K562 (cell line): Measurements from ENCODE around the gene SRRT. TPM values are rescaled to one million over a fixed set of nuclear protein-coding genes. Genes with fewer than 3 reads are reported as not detected.
A peak's percentile ranks its signal among the peaks of the same experiment; 100 is the strongest.

ENCODE experiments used
- ATAC-seq: fragments of 200-7000 bp; cut with Tn5 transposase; 3 replicates; pipeline ENCODE4 v1.9.1; 2020; ENCODE audit warnings: moderate library complexity
- BruUV-seq: library from RNA; stranded (reverse); fragments of 400-500 nt; replicated peaks from 2 replicates; lab custom pipeline; 2021; lab: Mats Ljungman, UMichigan
- CTCF ChIA-PET: fragments of 300-600 bp; formaldehyde crosslinking; extraction: SDS; loops from one replicate; lab custom pipeline; 2021; ENCODE audit warnings: low intra/inter-chr PET ratio; lab: Yijun Ruan, JAX
- POLR2A ChIA-PET: fragments of 300-600, 350-650 bp; sonication (Branson Sonifier 250); formaldehyde crosslinking; extraction: SDS; loops from one replicate; lab custom pipeline; 2021; ENCODE audit warnings: antibody characterized with exemption, inconsistent platforms; lab: Yijun Ruan, JAX
- DNase-seq, 4 experiments: peaks; one replicate each; pipeline versions ENCODE4 v3.0.0 to v3.0.0-alpha.2; 2011 to 2018; ENCODE audit warnings: low spot score in 3 of 4, mixed read lengths in 3 of 4; ENCODE audit errors: extremely low read depth in 1 of 4
- FAIRE-seq: peaks from 2 replicates; lab custom pipeline; 2011; peaks lifted over from hg19 to GRCh38; lab: Jason Lieb, UNC
- H2AFZ ChIP-seq: 2 replicates; pipeline ENCODE4 v1.6.0; 2011; ENCODE audit warnings: low read depth, low read length, control low read depth, inconsistent platforms
- H3K27ac ChIP-seq: fragments of 200-600 bp; 3 replicates; pipeline ENCODE4 v1.8.0; 2011; ENCODE audit warnings: low read depth, mild to moderate bottlenecking, control low read depth, inconsistent platforms, low read length, moderate library complexity, mixed read lengths; ENCODE audit errors: extremely low read depth
- H3K27me3 ChIP-seq, 2 experiments: fragments of 300-600 bp in 1 of 2; 2 replicates in 1 of 2; 3 replicates in 1 of 2; pipeline versions ENCODE4 v1.6.0 to v1.8.0; 2011; ENCODE audit warnings: inconsistent platforms in 2 of 2, low read length in 2 of 2, mild to moderate bottlenecking in 1 of 2, mixed read lengths in 1 of 2, moderate library complexity in 1 of 2; ENCODE audit not compliant: control insufficient read depth in 2 of 2, insufficient read depth in 2 of 2
- H3K36me3 ChIP-seq: fragments of 300-600 bp; 3 replicates; pipeline ENCODE4 v1.8.0; 2011; ENCODE audit warnings: mild to moderate bottlenecking, low read length, inconsistent platforms; ENCODE audit not compliant: control insufficient read depth, insufficient read depth
- H3K4me1 ChIP-seq, 2 experiments: fragments of 200-600 bp in 1 of 2; replicated peaks in 1 of 2; 2 replicates in 1 of 2; 3 replicates in 1 of 2; pipeline versions ENCODE4 v1.5.1 to v1.8.0; 2011; ENCODE audit warnings: inconsistent platforms in 2 of 2, low read length in 2 of 2, mild to moderate bottlenecking in 1 of 2, mixed read lengths in 1 of 2, moderate library complexity in 1 of 2; ENCODE audit not compliant: control insufficient read depth in 2 of 2, insufficient read depth in 2 of 2
- H3K4me2 ChIP-seq: 2 replicates; pipeline ENCODE4 v1.6.1; 2011; ENCODE audit warnings: low read length, control low read depth, inconsistent platforms, mixed read lengths; ENCODE audit not compliant: insufficient read depth
- H3K4me3 ChIP-seq: fragments of 200-600 bp; sonication (generic), shearing (Covaris generic); 2 replicates; pipeline ENCODE4 v1.5.1; 2016; ENCODE audit warnings: control low read depth, inconsistent platforms
- H3K79me2 ChIP-seq: fragments of 200-600 bp; 3 replicates; pipeline ENCODE4 v1.8.0; 2011; ENCODE audit warnings: low read length, inconsistent platforms; ENCODE audit not compliant: control insufficient read depth, insufficient read depth
- H3K9ac ChIP-seq, 2 experiments: 2 replicates each; pipeline versions ENCODE4 v1.6.0 to v1.6.1; 2011; ENCODE audit warnings: low read depth in 2 of 2, low read length in 2 of 2, control low read depth in 1 of 2, inconsistent platforms in 1 of 2, mild to moderate bottlenecking in 1 of 2, mixed read lengths in 1 of 2; ENCODE audit not compliant: insufficient read depth in 1 of 2
- H3K9me1 ChIP-seq: one replicate; pipeline ENCODE4 v1.6.0; 2011; ENCODE audit warnings: inconsistent platforms, mild to moderate bottlenecking, low read length, moderate library complexity; ENCODE audit not compliant: control insufficient read depth, insufficient read depth
- H3K9me3 ChIP-seq: replicated peaks from 2 replicates; pipeline ENCODE4 v1.5.1; 2011; ENCODE audit warnings: low read depth, low read length, inconsistent platforms; ENCODE audit not compliant: control insufficient read depth, insufficient read depth
- H4K20me1 ChIP-seq: replicated peaks from 2 replicates; pipeline ENCODE4 v1.6.1; 2011; ENCODE audit warnings: low read length, inconsistent platforms, mixed read lengths; ENCODE audit not compliant: control insufficient read depth, insufficient read depth
- BCOR ChIP-seq: fragments of 450-650 bp; IDR thresholded peaks from 2 replicates; pipeline ENCODE4 v1.6.1; 2016
- ETV5 ChIP-seq: sonication (generic); formaldehyde crosslinking; IDR thresholded peaks from 2 replicates; pipeline ENCODE4 v1.4.0; 2020; ENCODE audit warnings: low read depth, mild to moderate bottlenecking, missing genetic modification reagents
- KAT2B ChIP-seq: IDR thresholded peaks from one replicate; pipeline ENCODE4 v1.6.1; 2012; ENCODE audit warnings: low read depth, mild to moderate bottlenecking, control low read depth, inconsistent platforms, low read length, moderate library complexity
- MAFK ChIP-seq: IDR thresholded peaks from 2 replicates; pipeline ENCODE4 v1.6.1; 2011; ENCODE audit warnings: low read length, improper control_type of control experiment
- MXI1 ChIP-seq: IDR thresholded peaks from 2 replicates; pipeline ENCODE4 v1.6.1; 2011; ENCODE audit warnings: low read depth, mild to moderate bottlenecking, improper control_type of control experiment, low read length
- NR2C2 ChIP-seq, 2 experiments: fragments of 200-800 bp in 1 of 2; sonication (Bioruptor generic) in 1 of 2; sonication (generic) in 1 of 2; formaldehyde crosslinking in 1 of 2; IDR thresholded peaks; 2 replicates each; pipeline versions ENCODE4 v1.6.1 to v1.8.0; 2016 to 2022; ENCODE audit warnings: mild to moderate bottlenecking in 1 of 2, missing compliant biosample characterization in 1 of 2, missing genetic modification characterization in 1 of 2, missing genetic modification reagents in 1 of 2
- TAF1 ChIP-seq: IDR thresholded peaks from 2 replicates; pipeline ENCODE4 v1.6.1; 2011; ENCODE audit warnings: mild to moderate bottlenecking, low read length, moderate library complexity; ENCODE audit not compliant: insufficient read depth, control insufficient read depth, severe bottlenecking; ENCODE audit errors: extremely low read depth
- TCFL5 ChIP-seq: fragments of 250-450 bp; sonication (Bioruptor Pico); conservative IDR thresholded peaks from 2 replicates; pipeline ENCODE4 v1.6.1; 2021; ENCODE audit warnings: mild to moderate bottlenecking, moderate library complexity, matching md5 sums
- ZNF124 ChIP-seq: sonication (generic); formaldehyde crosslinking; IDR thresholded peaks from 2 replicates; pipeline ENCODE4 v1.8.1; 2022; ENCODE audit warnings: missing genetic modification reagents
- ZNF778 ChIP-seq: fragments of 450-650 bp; formaldehyde crosslinking; IDR thresholded peaks from 2 replicates; pipeline ENCODE4 v1.4.0; 2020; ENCODE audit warnings: mild to moderate bottlenecking, moderate library complexity
- ZSCAN29 ChIP-seq: fragments of 450-650 bp; IDR thresholded peaks from 2 replicates; pipeline ENCODE4 v1.6.1; 2017
- ZZZ3 ChIP-seq: fragments of 450-650 bp; IDR thresholded peaks from 2 replicates; pipeline ENCODE4 v1.6.1; 2016; ENCODE audit warnings: antibody characterized with exemption, mild to moderate bottlenecking, moderate library complexity
- WGBS: fragments of 100-300 bp; shearing (Covaris generic); methylation state at CpG from one replicate; pipeline ENCODE4 v1.1.6; 2016; ENCODE audit warnings: low coverage, mixed read lengths; ENCODE audit not compliant: insufficient coverage; ENCODE audit errors: missing lambda C conversion rate; 5-methylcytosine and 5-hydroxymethylcytosine counted together
- in situ Hi-C: fragments of 300-500 bp; cut with MboI; formaldehyde crosslinking; loops from 4 replicates; pipeline ENCODE4 v1.15.0; 2018; ENCODE audit warnings: inconsistent platforms, mixed read lengths
- intact Hi-C: fragments of 100-400 bp; cut with micrococcal nuclease; formaldehyde crosslinking; loops from 2 replicates; pipeline ENCODE4 v1.14.2; 2022
- polyA plus RNA-seq, 8 experiments: library from polyadenylated mRNA; depleted of rRNA in 4 of 8; stranded (reverse) in 5 of 8; unstranded in 3 of 8; fragments of >200 nt; fragmentation: Nextera tagmentation in 2 of 8; fragmentation: Illumina TruSeq in 1 of 8; extraction: Ambion mirVana in 2 of 8; extraction: Trizol in 1 of 8; gene quantifications; 2 replicates each; pipeline versions ENCODE4 v1.2.1 to v1.2.3, GENCODE V29; 2011 to 2014; ENCODE audit warnings: inconsistent platforms in 1 of 8, missing spikeins in 1 of 8
- total RNA-seq, 7 experiments: library from RNA; depleted of rRNA in 6 of 7; stranded (reverse); fragments of >200 nt in 6 of 7; fragmentation: Illumina TruSeq in 2 of 7; extraction: Trizol in 2 of 7; gene quantifications; 2 replicates each; pipeline versions ENCODE4 v1.2.1 to v1.2.3, GENCODE V29; 2011 to 2021; ENCODE audit warnings: low replicate concordance in 1 of 7
- TF ChIP-seq, protein P1 (sequence below): conservative IDR thresholded peaks from 2 replicates; pipeline ENCODE4 v1.6.1; 2011; ENCODE audit warnings: low read depth, mild to moderate bottlenecking, low read length; ENCODE audit not compliant: control insufficient read depth
- TF ChIP-seq, protein P2 (sequence below): IDR thresholded peaks from 3 replicates; pipeline ENCODE4 v1.6.1; 2011; ENCODE audit warnings: borderline replicate concordance, mild to moderate bottlenecking, moderate library complexity; ENCODE audit not compliant: insufficient read length; ENCODE audit errors: extremely low read depth

The SRRT gene
- total and polyA plus RNA-seq, 9 of the 15 experiments (the other 6 are each of a cell fraction or from before 2014, with no cell fraction given), result 10.3 to 263 (median 84.4) TPM

- peaks cover 17 to 64% of the 10 kb centered on the region in 2 experiments; a peak in 4 of 5 replicates for H3K4me1 ChIP-seq
- ChIA-PET CTCF (interaction anchor here (0.8 to 1.4 kb wide), 2 partner anchors 26 to 120 kb away, joined by 4 to 5 read pairs; no protein-coding TSS in a partner anchor), POLR2A (interaction anchor here (0.6 to 1.6 kb wide), 6 partner anchors 10 to 120 kb away, joined by 3 to 9 read pairs (median 4); partner anchors contain the start of gene POP7)
- FAIRE-seq (peak; percentile 86), ATAC-seq (peak; percentile 4; the same call in 1 of the 3 replicates), DNase-seq (peak in 2 of 4 experiments; percentile 27 to 68)
- peak overlapping the region; percentile 71 for H3K4me3 ChIP-seq
- H3K27me3 ChIP-seq, result no peaks in the 10 kb centered on the region
- 16% methylated on average over 16 of the region's 16 CpGs for WGBS
- TSS peak; percentile 66 for BruUV-seq
- peaks cover 9% of the 10 kb centered on the region; the same call in 1 of the 2 replicates for H4K20me1 ChIP-seq
- peak overlapping the region; percentile 61 to 88 for H3K9ac ChIP-seq
- peaks cover 4% of the 10 kb centered on the region for H3K9me1 ChIP-seq
- in situ Hi-C loops, result no loop called here
- H2AFZ ChIP-seq, result no peak overlapping the region
- peak overlapping the region; percentile 60; the same call in 2 of the 3 replicates for H3K27ac ChIP-seq
- no peaks in the 10 kb centered on the region for H3K9me3 ChIP-seq
- H3K4me2 ChIP-seq, result peak overlapping the region; percentile 98
- peaks cover 55% of the 10 kb centered on the region for H3K79me2 ChIP-seq
- H3K36me3 ChIP-seq, result peaks cover 44% of the 10 kb centered on the region; the same call in 2 of the 3 replicates
- intact Hi-C loops, result no loop called here
- TF ChIP-seq ZNF778 (CRISPR knock-in tag), result no peak
- TF ChIP-seq ETV5 (CRISPR knock-in tag), result 0 out of 2 replicates have a peak, but pooled peaks have one; percentile 4
- TF ChIP-seq ZSCAN29, result no peak
- TF ChIP-seq TCFL5 (CRISPR knock-in tag), result no peak
- TF ChIP-seq, protein P1, sequence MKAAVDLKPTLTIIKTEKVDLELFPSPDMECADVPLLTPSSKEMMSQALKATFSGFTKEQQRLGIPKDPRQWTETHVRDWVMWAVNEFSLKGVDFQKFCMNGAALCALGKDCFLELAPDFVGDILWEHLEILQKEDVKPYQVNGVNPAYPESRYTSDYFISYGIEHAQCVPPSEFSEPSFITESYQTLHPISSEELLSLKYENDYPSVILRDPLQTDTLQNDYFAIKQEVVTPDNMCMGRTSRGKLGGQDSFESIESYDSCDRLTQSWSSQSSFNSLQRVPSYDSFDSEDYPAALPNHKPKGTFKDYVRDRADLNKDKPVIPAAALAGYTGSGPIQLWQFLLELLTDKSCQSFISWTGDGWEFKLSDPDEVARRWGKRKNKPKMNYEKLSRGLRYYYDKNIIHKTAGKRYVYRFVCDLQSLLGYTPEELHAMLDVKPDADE, result peak; percentile 65; the same call in 1 of the 2 replicates
- TF ChIP-seq TAF1, result no peak
- peak; percentile 89 for TF ChIP-seq MXI1
- TF ChIP-seq ZZZ3, result no peak
- no peak for TF ChIP-seq NR2C2 (CRISPR knock-in tag; IDR thresholded peaks at IDR 0.05)
- TF ChIP-seq NR2C2 (tag; IDR thresholded peaks at IDR 0.05), result no peak
- TF ChIP-seq KAT2B, result no peak
- no peak; the same call in 1 of the 2 replicates for TF ChIP-seq BCOR
- no peak for TF ChIP-seq ZNF124 (CRISPR knock-in tag)
- no peak for TF ChIP-seq MAFK
- TF ChIP-seq, protein P2, sequence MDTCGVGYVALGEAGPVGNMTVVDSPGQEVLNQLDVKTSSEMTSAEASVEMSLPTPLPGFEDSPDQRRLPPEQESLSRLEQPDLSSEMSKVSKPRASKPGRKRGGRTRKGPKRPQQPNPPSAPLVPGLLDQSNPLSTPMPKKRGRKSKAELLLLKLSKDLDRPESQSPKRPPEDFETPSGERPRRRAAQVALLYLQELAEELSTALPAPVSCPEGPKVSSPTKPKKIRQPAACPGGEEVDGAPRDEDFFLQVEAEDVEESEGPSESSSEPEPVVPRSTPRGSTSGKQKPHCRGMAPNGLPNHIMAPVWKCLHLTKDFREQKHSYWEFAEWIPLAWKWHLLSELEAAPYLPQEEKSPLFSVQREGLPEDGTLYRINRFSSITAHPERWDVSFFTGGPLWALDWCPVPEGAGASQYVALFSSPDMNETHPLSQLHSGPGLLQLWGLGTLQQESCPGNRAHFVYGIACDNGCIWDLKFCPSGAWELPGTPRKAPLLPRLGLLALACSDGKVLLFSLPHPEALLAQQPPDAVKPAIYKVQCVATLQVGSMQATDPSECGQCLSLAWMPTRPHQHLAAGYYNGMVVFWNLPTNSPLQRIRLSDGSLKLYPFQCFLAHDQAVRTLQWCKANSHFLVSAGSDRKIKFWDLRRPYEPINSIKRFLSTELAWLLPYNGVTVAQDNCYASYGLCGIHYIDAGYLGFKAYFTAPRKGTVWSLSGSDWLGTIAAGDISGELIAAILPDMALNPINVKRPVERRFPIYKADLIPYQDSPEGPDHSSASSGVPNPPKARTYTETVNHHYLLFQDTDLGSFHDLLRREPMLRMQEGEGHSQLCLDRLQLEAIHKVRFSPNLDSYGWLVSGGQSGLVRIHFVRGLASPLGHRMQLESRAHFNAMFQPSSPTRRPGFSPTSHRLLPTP, result no peak
These were observed 49.7 kb upstream of the SRRT start for GRCh38 chr7:100825215-100825671.
